HepG2 (cell line): ENCODE measurements around the gene TIAM2. TPM values are rescaled to one million over a fixed set of nuclear protein-coding genes. Genes with fewer than 3 reads are reported as not detected.

Source experiments
- ELF1 ChIP-seq: sonication (generic); formaldehyde crosslinking; IDR thresholded peaks from 2 replicates; pipeline ENCODE4 v1.4.0; 2020; ENCODE audit warnings: missing genetic modification reagents
- MAZ ChIP-seq, 2 experiments: sonication (generic) in 1 of 2; formaldehyde crosslinking in 1 of 2; IDR thresholded peaks; 2 replicates each; pipeline versions ENCODE4 v1.5.0 to v1.6.1; 2012 to 2020; ENCODE audit warnings: low read depth in 2 of 2, mild to moderate bottlenecking in 2 of 2, borderline replicate concordance in 1 of 2, improper control_type of control experiment in 1 of 2, low read length in 1 of 2, missing genetic modification reagents in 1 of 2, moderate library complexity in 1 of 2
- MED13 ChIP-seq: sonication (generic); formaldehyde crosslinking; IDR thresholded peaks from 2 replicates; pipeline ENCODE4 v1.5.0; 2020; ENCODE audit warnings: missing genetic modification reagents
- NFE2L2 ChIP-seq: fragments of 150-350 bp; IDR thresholded peaks from 2 replicates; pipeline ENCODE4 v1.6.1; 2014; ENCODE audit warnings: low read length
- PRPF4 ChIP-seq: fragments of 200-400 bp; formaldehyde crosslinking; IDR thresholded peaks from 2 replicates; pipeline ENCODE4 v1.6.1; 2016; ENCODE audit warnings: low read length, low read depth; ENCODE audit not compliant: poor library complexity, severe bottlenecking
- SAP130 ChIP-seq: IDR thresholded peaks from 2 replicates; pipeline ENCODE4 v1.6.1; 2016; ENCODE audit warnings: low read depth
- ZMYM3 ChIP-seq: sonication (generic); formaldehyde crosslinking; IDR thresholded peaks from 2 replicates; pipeline ENCODE4 v1.5.1; 2020; ENCODE audit warnings: mild to moderate bottlenecking, missing genetic modification reagents
- ZNF232 ChIP-seq: sonication (generic); formaldehyde crosslinking; IDR thresholded peaks from 2 replicates; pipeline ENCODE4 v1.4.0; 2020; ENCODE audit warnings: missing genetic modification reagents, borderline replicate concordance
- ZNF646 ChIP-seq: sonication (generic); formaldehyde crosslinking; IDR thresholded peaks from 2 replicates; pipeline ENCODE4 v1.9.0; 2021; ENCODE audit warnings: mild to moderate bottlenecking, missing genetic modification reagents
- ZNF768 ChIP-seq: sonication (generic); formaldehyde crosslinking; IDR thresholded peaks from 2 replicates; pipeline ENCODE4 v1.4.0; 2020; ENCODE audit warnings: missing genetic modification reagents
- ZNF841 ChIP-seq: sonication (generic); formaldehyde crosslinking; IDR thresholded peaks from 2 replicates; pipeline ENCODE4 v1.8.1; 2023; ENCODE audit warnings: missing genetic modification reagents, borderline replicate concordance
- polyA plus RNA-seq, 8 experiments: library from polyadenylated mRNA; depleted of rRNA in 3 of 8; stranded (reverse) in 7 of 8; unstranded in 1 of 8; fragments of >200 nt; fragmentation: Illumina TruSeq in 4 of 8; extraction: Trizol in 4 of 8; gene quantifications; 2 replicates each; pipeline versions ENCODE4 v1.2.1 to v1.2.3, GENCODE V29; 2011 to 2016; ENCODE audit warnings: low read depth in 4 of 8, missing spikeins in 1 of 8, mixed read lengths in 1 of 8; ENCODE audit not compliant: insufficient read depth in 1 of 8
- total RNA-seq, 5 experiments: library from RNA; depleted of rRNA; stranded (reverse); fragments of >200 nt; fragmentation: Illumina TruSeq; extraction: Trizol; gene quantifications; 2 replicates each; pipeline ENCODE4 v1.2.3, GENCODE V29; 2016; ENCODE audit warnings: low read depth in 1 of 5
- TF ChIP-seq, protein P1 (sequence below): sonication (generic); formaldehyde crosslinking; IDR thresholded peaks from 2 replicates; pipeline ENCODE4 v1.5.1; 2020; ENCODE audit warnings: mild to moderate bottlenecking, missing genetic modification reagents, moderate library complexity
- TF ChIP-seq, protein P2 (sequence below): sonication (generic); formaldehyde crosslinking; IDR thresholded peaks from 2 replicates; pipeline ENCODE4 v1.4.0; 2020; ENCODE audit warnings: mild to moderate bottlenecking, missing genetic modification reagents
- TF ChIP-seq, protein P3 (sequence below): sonication (generic); formaldehyde crosslinking; IDR thresholded peaks from 2 replicates; pipeline ENCODE4 v1.4.0; 2020; ENCODE audit warnings: missing genetic modification reagents

TIAM2 gene
- total and polyA plus RNA-seq, 2 of the 13 experiments (the other 11 are each of a cell fraction or from before 2014, with no cell fraction given), result 4.1 to 4.5 TPM

GRCh38 chr6:154995254-154996015 is at the start of gene TIAM2 (continued):
- TF ChIP-seq, protein P1, sequence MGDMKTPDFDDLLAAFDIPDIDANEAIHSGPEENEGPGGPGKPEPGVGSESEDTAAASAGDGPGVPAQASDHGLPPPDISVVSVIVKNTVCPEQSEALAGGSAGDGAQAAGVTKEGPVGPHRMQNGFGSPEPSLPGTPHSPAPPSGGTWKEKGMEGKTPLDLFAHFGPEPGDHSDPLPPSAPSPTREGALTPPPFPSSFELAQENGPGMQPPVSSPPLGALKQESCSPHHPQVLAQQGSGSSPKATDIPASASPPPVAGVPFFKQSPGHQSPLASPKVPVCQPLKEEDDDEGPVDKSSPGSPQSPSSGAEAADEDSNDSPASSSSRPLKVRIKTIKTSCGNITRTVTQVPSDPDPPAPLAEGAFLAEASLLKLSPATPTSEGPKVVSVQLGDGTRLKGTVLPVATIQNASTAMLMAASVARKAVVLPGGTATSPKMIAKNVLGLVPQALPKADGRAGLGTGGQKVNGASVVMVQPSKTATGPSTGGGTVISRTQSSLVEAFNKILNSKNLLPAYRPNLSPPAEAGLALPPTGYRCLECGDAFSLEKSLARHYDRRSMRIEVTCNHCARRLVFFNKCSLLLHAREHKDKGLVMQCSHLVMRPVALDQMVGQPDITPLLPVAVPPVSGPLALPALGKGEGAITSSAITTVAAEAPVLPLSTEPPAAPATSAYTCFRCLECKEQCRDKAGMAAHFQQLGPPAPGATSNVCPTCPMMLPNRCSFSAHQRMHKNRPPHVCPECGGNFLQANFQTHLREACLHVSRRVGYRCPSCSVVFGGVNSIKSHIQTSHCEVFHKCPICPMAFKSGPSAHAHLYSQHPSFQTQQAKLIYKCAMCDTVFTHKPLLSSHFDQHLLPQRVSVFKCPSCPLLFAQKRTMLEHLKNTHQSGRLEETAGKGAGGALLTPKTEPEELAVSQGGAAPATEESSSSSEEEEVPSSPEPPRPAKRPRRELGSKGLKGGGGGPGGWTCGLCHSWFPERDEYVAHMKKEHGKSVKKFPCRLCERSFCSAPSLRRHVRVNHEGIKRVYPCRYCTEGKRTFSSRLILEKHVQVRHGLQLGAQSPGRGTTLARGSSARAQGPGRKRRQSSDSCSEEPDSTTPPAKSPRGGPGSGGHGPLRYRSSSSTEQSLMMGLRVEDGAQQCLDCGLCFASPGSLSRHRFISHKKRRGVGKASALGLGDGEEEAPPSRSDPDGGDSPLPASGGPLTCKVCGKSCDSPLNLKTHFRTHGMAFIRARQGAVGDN (CRISPR knock-in tag), result peak; percentile 84
- TF ChIP-seq MAZ (IDR thresholded peaks at IDR 0.05; ENCODE audit: borderline replicate concordance, low read depth, low read length), result no peak
- peak; percentile 54; the same call in 1 of the 2 replicates for TF ChIP-seq MAZ (CRISPR knock-in tag; IDR thresholded peaks at IDR 0.05; ENCODE audit: low read depth)
- TF ChIP-seq SAP130, result 0 out of 2 replicates have a peak, but pooled peaks have one; percentile 7
- peak; percentile 31; the same call in 1 of the 2 replicates for TF ChIP-seq ZMYM3 (CRISPR knock-in tag)
- no peak; the same call in 1 of the 2 replicates for TF ChIP-seq ZNF768
- TF ChIP-seq, protein P2, sequence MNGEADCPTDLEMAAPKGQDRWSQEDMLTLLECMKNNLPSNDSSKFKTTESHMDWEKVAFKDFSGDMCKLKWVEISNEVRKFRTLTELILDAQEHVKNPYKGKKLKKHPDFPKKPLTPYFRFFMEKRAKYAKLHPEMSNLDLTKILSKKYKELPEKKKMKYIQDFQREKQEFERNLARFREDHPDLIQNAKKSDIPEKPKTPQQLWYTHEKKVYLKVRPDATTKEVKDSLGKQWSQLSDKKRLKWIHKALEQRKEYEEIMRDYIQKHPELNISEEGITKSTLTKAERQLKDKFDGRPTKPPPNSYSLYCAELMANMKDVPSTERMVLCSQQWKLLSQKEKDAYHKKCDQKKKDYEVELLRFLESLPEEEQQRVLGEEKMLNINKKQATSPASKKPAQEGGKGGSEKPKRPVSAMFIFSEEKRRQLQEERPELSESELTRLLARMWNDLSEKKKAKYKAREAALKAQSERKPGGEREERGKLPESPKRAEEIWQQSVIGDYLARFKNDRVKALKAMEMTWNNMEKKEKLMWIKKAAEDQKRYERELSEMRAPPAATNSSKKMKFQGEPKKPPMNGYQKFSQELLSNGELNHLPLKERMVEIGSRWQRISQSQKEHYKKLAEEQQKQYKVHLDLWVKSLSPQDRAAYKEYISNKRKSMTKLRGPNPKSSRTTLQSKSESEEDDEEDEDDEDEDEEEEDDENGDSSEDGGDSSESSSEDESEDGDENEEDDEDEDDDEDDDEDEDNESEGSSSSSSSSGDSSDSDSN (CRISPR knock-in tag), result peak; percentile 77
- TF ChIP-seq, protein P3, sequence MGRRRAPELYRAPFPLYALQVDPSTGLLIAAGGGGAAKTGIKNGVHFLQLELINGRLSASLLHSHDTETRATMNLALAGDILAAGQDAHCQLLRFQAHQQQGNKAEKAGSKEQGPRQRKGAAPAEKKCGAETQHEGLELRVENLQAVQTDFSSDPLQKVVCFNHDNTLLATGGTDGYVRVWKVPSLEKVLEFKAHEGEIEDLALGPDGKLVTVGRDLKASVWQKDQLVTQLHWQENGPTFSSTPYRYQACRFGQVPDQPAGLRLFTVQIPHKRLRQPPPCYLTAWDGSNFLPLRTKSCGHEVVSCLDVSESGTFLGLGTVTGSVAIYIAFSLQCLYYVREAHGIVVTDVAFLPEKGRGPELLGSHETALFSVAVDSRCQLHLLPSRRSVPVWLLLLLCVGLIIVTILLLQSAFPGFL (CRISPR knock-in tag), result no peak
- TF ChIP-seq ELF1 (CRISPR knock-in tag), result peak; percentile 17; the same call in 1 of the 2 replicates
- TF ChIP-seq MED13 (CRISPR knock-in tag), result no peak
- TF ChIP-seq ZNF646 (CRISPR knock-in tag), result no peak
- TF ChIP-seq ZNF841, result no peak
- no peak for TF ChIP-seq NFE2L2
- TF ChIP-seq PRPF4, result no peak
- peak; percentile 60; the same call in 1 of the 2 replicates for TF ChIP-seq ZNF232 (CRISPR knock-in tag)
